OCI-LY3 (cell line): ENCODE data around the gene GPR21.

Experiments used
- H2AFZ ChIP-seq: fragments of 200-600, 300-600 bp; shearing (Covaris generic); 2 replicates; pipeline ENCODE4 v1.6.0; 2014; ENCODE audit warnings: antibody characterized with exemption, low read depth, low read length
- H3K27ac ChIP-seq: fragments of 200-600, 300-600 bp; sonication (generic); 2 replicates; pipeline ENCODE4 v1.5.1; 2014; ENCODE audit warnings: mild to moderate bottlenecking, low read length, moderate library complexity, mixed read lengths
- H3K27me3 ChIP-seq: fragments of 200-600, 300-600 bp; sonication (generic); 2 replicates; pipeline ENCODE4 v1.6.1; 2014; ENCODE audit warnings: low read depth, low read length, mixed read lengths
- H3K36me3 ChIP-seq: fragments of 200-600, 300-600 bp; sonication (generic); replicated peaks from 2 replicates; pipeline ENCODE3; 2014; ENCODE audit warnings: low read depth, low read length, mixed read lengths
- H3K4me1 ChIP-seq: fragments of 300-600, 200-600 bp; sonication (generic); 2 replicates; pipeline ENCODE4 v1.6.1; 2014; ENCODE audit warnings: low read length, mixed read lengths
- H3K4me2 ChIP-seq: fragments of 200-600, 300-600 bp; sonication (generic); 2 replicates; pipeline ENCODE4 v1.6.1; 2014; ENCODE audit warnings: low read length, mixed read lengths
- H3K4me3 ChIP-seq: fragments of 300-600, 200-600 bp; sonication (generic); 2 replicates; pipeline ENCODE4 v1.5.1; 2014; ENCODE audit warnings: antibody characterized with exemption, mild to moderate bottlenecking, low read length, moderate library complexity
- H3K79me2 ChIP-seq: fragments of 300-600, 200-600 bp; shearing (Covaris generic); 2 replicates; pipeline ENCODE4 v1.6.1; 2014; ENCODE audit warnings: mild to moderate bottlenecking, low read length, mixed read lengths
- H3K9ac ChIP-seq: fragments of 300-600, 200-600 bp; shearing (Covaris generic); 2 replicates; pipeline ENCODE4 v1.6.0; 2014; ENCODE audit warnings: mild to moderate bottlenecking, low read length, moderate library complexity
- H3K9me3 ChIP-seq: fragments of 200-600, 300-600 bp; shearing (Covaris generic); 2 replicates; pipeline ENCODE4 v1.6.1; 2014; ENCODE audit warnings: low read length, mixed read lengths; ENCODE audit not compliant: insufficient read depth
- H4K20me1 ChIP-seq: fragments of 200-600, 300-600 bp; sonication (generic); 2 replicates; pipeline ENCODE4 v1.6.1; 2016; ENCODE audit warnings: low read length, mixed read lengths; ENCODE audit not compliant: insufficient read depth
- CTCF ChIP-seq: fragments of 200-600, 300-600 bp; sonication (generic); IDR thresholded peaks from 2 replicates; pipeline ENCODE4 v1.5.1; 2014; ENCODE audit warnings: antibody characterized with exemption, low read length, low read depth
- EZH2phosphoT487 ChIP-seq: fragments of 200-600 bp; shearing (Covaris generic); IDR thresholded peaks from 2 replicates; pipeline ENCODE4 v1.6.1; 2018; ENCODE audit warnings: antibody characterized with exemption, mixed run types, low read depth

Gene GPR21

GRCh38 chr9:123002754-123003153, 30.7 kb upstream of the GPR21 start:
- Histone ChIP-seq H3K36me3 (peaks cover 26% of the 10 kb centered on the region), H3K4me1 (0 out of 2 replicates have a peak, but pooled peaks cover 3% of the 10 kb centered on the region), H3K4me3 (no peak overlapping the region), H4K20me1 (no peaks in the 10 kb centered on the region), H3K27me3 (no peaks in the 10 kb centered on the region), H3K27ac (no peak overlapping the region), H2AFZ (no peak overlapping the region), H3K4me2 (no peak overlapping the region), H3K9ac (no peak overlapping the region), H3K79me2 (no peaks in the 10 kb centered on the region), H3K9me3 (no peaks in the 10 kb centered on the region)
- TF ChIP-seq EZH2phosphoT487 (no peak), CTCF (no peak)

GRCh38 chr9:123003466-123003865, 30.0 kb upstream of the GPR21 start:
- Histone ChIP-seq H3K9me3 (no peaks in the 10 kb centered on the region), H3K4me3 (no peak overlapping the region), H3K79me2 (no peaks in the 10 kb centered on the region), H2AFZ (no peak overlapping the region), H3K36me3 (peaks cover 25% of the 10 kb centered on the region), H3K27me3 (no peaks in the 10 kb centered on the region), H3K4me2 (no peak overlapping the region), H3K9ac (no peak overlapping the region), H4K20me1 (no peaks in the 10 kb centered on the region), H3K4me1 (0 out of 2 replicates have a peak, but pooled peaks cover 3% of the 10 kb centered on the region), H3K27ac (no peak overlapping the region)
- TF ChIP-seq EZH2phosphoT487 (no peak), CTCF (no peak)

- no peak overlapping the region for H2AFZ ChIP-seq
- no peak for TF ChIP-seq CTCF
- no peak for TF ChIP-seq EZH2phosphoT487
Measured at GRCh38 chr9:123005964-123006363, 27.5 kb upstream of the GPR21 start.

GRCh38 chr9:123007269-123007668, 26.2 kb upstream of the GPR21 start:
- peaks cover 16% of the 10 kb centered on the region for H3K36me3 ChIP-seq
- H4K20me1 ChIP-seq, result no peaks in the 10 kb centered on the region
- no peak overlapping the region for H2AFZ ChIP-seq
- H3K27me3 ChIP-seq, result no peaks in the 10 kb centered on the region
- H3K4me3 ChIP-seq, result no peak overlapping the region
- H3K4me1 ChIP-seq, result 0 out of 2 replicates have a peak, but pooled peaks cover 3% of the 10 kb centered on the region
- H3K9me3 ChIP-seq, result no peaks in the 10 kb centered on the region
- H3K79me2 ChIP-seq, result no peaks in the 10 kb centered on the region
- no peak overlapping the region for H3K4me2 ChIP-seq
- TF ChIP-seq EZH2phosphoT487 (no peak), CTCF (no peak)
- no peak overlapping the region for H3K27ac ChIP-seq
- no peak overlapping the region for H3K9ac ChIP-seq

More at GRCh38 chr9:123005964-123006363, 27.5 kb upstream of the GPR21 start:
- H3K9me3 ChIP-seq, result no peaks in the 10 kb centered on the region
- no peaks in the 10 kb centered on the region for H3K79me2 ChIP-seq
- H3K9ac ChIP-seq, result no peak overlapping the region
- peaks cover 20% of the 10 kb centered on the region for H3K36me3 ChIP-seq
- no peak overlapping the region for H3K4me3 ChIP-seq
- no peaks in the 10 kb centered on the region for H4K20me1 ChIP-seq
- no peaks in the 10 kb centered on the region for H3K27me3 ChIP-seq
- 0 out of 2 replicates have a peak, but pooled peaks cover 3% of the 10 kb centered on the region for H3K4me1 ChIP-seq
- H3K4me2 ChIP-seq, result no peak overlapping the region
- H3K27ac ChIP-seq, result no peak overlapping the region
